ENCODE data around the gene CUX1.
"Not testable (repeated sequence)": the region's sequence is repeated elsewhere in the genome, so short reads cannot be mapped to it uniquely, and the experiment has no call there.

Gene CUX1

DNA sequence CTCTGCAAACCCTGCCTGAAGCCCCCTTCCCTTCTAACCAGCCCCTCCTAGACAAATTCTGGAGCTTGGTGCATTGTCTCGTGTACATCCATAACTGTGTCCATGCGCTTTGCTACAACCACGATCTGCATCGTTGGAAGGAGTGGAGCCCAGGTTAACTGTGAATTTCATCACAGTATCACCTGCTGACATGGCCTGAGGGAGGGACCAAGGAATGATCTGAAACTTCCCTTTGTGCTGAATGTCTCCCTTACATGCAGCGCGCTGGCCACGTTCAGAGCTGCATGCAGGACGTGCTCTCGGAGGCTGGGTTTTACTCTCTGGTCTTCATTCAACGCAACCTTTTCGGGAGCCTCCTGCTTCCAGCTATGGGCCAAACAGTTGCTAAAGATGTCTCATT is 222.3 kb downstream of the CUX1 start:
- no peak for DNase-seq (ENCODE audit: low read depth in 1 of 2, low spot score in 1 of 2)

DNA sequence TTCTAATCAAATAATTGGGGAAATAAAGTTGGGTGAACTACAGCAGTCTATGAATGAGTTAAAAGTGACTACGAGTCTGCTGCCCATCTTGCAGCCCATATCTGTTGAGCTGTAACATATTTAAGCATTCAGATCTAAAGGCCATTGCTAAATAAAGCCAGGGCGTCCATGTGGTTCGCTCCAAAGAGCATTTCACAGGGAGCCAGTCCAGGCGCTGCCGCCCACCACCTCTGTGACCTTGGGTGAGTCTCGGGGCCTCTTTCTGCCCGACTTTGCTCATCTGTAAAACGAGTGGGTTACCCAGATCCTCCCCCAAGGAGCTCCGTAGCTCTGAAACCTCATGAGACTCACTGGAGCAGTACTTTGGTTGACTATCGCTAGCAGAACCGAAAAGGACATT is 223.1 kb downstream of the CUX1 start:
- DNase-seq (ENCODE audit: low read depth in 1 of 2, low spot score in 1 of 2): no peak

DNA sequence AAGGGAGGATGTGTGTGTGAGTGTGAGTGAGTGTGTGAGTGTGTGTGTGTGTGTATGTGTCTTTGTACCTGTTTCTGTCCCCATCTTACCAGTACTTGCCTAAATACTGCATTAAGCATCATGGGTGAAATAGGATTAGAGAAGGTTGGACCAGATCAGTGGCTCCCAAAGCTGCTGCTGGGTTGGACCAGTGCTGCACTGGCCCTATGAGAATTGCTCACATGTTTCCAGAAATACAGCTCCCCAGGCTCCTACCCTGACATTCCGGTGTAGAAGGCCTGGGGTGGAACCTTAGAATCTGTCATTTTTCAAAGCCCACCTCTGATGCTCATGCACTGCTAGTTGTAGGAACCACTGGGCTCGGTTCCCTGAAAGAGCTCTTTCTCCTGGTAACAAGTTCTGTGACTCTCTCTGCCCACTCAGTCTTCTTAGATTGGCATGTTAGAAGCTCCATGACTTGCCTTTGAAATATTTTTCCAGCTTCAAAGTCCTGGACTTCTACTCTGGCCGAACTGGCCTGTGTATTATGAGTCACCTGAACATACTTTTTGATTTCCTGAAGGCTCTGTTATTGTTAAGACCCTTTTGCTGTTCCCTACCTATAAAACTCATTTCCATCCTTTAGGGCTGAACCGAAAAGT is 224.7 kb downstream of the CUX1 start:
- no peak for DNase-seq (ENCODE audit: low read depth in 1 of 2, low spot score in 1 of 2)

DNA sequence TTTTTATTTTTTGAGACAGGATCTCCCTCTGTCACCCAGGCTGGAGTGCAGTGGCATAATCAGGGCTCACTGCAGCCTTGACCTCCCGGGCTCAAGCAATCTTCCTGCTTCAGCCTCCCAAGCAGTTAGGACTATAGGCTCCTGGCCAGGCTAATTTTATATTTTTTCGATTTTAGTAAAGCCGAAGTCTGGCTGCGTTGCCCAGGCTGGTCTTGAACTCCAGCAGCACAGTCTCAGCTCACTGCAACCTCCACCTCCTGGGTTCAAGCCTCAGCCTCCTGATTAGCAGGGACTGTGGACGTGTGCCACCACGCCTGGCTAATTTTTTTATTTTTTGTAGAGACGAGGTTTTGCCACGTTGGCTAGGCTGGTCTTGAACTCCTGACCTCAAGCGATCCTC is 225.4 kb downstream of the CUX1 start:
- DNase-seq (ENCODE audit: low read depth in 1 of 2, low spot score in 1 of 2): not testable (repeated sequence)

DNA sequence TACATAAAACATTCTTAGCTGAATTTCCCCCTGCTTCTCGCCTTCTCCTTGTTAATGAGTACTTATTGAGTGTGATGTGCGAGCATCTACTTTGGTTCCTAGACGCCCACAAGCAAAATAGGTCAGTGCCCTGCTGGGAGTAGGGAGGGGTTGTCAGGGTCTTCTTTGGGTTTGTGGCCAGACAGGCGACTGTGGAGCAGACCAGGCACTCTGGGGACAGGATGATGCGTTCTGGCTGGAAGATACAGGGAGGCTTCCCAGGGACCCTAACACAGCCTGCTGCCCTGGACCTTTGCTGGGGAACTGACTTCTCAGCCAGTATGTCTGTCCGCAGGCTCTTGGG is 227.2 kb downstream of the CUX1 start:
- no peak for DNase-seq (ENCODE audit: low read depth in 1 of 2, low spot score in 1 of 2)

DNA sequence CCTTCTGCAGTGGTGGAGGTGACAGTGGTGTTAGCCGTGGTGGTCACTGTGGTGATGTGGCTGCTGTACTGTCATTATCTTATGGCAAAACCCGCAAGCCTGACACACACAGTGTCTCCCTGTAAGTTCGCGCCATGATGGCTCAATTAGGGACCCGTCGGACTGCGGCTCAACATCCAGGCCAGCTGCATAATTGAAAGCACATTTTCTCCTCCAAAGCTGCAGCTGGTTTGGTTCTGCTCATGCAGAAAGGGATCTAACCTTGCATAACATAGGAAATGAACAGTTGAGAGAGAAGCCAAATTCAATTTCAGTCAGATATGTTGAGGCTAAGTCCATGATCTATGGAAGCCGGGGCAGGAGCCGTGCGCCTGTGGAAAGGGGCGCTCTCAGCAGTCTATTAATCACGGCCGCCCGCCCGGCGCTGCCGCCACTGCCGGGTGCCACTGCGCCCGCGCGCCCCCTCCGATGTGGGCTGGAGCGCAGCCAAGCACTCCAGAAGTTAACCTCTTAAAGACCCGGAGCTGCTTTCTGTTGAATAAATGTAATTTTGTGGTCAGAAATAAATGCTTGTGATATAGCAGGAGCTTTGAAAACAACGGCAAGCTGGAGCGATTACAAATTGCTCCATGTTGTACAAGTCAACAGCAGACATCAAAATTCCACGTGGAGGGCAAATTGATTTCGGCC is 227.7 kb downstream of the CUX1 start:
- DNase-seq (ENCODE audit: low read depth in 1 of 2, low spot score in 1 of 2): no peak

DNA sequence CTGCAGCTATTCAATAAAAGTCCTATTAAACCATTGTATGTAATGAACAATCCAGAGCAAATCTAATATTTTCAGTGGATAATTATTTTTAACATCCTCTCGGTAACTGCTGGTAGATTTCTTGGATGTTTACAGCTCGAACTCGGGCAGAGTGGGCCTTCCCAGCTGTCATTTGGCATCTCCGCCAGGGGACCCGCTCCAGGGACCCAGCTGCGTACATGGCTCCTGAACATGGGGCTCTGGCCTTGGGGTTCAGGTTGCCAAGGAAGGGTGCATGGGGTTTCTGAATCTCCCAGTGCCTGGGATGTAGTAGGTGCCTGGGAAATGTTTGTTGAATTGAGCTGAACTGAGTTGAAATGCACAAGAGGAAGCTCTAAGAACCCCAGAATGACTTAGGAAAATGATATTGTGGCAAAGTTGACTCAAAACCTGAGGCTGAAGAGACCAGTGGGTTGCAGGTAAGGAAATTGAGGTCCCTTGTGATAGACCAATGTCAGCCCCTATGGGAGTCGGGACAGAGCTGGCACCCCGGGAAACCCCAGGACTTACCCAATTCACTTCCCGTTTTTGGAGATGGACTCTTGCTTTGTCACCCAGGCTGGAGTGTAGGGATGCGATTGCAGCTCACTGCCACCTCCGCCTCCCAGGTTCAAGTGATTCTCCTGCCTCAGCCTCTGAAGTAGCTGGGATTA is 228.4 kb downstream of the CUX1 start:
- DNase-seq (ENCODE audit: low read depth in 1 of 2, low spot score in 1 of 2): no peak

DNA sequence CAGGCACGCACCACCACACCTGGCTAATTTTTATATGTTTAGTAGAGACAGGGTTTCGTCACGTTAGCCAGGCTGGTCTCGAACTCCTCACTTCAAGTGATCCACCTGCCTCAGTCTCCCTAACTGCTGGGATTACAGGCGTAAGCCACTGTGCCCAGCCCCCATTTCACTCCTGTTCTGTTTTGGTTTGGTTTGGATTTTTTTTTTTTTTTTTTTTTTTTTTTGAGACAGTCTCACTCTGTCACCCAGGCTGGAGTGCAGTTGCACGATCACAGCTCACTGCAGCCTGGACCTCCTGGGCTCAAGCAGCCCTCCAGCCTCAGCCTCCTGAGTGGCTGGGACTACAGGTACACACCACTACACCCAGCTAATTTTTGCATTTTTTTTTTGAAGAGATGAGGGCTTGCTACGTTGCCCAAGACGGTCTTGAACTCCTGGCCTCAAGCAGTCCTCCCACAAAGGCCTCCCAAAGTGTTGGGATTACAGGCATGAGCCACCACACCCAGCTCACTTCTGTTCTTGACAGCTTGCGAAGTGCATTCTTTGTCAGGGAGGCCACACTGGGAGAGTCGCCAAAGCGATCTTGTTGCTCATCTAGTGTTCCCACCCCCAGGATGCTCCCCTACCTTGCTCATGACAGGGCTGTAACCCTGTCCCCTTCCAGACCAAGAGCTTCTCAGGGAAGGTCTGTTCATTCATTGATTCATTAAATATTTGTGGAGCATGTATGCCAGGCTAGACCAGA is 229.1 kb downstream of the CUX1 start:
- no peak for DNase-seq (ENCODE audit: low read depth in 1 of 2, low spot score in 1 of 2)

DNA sequence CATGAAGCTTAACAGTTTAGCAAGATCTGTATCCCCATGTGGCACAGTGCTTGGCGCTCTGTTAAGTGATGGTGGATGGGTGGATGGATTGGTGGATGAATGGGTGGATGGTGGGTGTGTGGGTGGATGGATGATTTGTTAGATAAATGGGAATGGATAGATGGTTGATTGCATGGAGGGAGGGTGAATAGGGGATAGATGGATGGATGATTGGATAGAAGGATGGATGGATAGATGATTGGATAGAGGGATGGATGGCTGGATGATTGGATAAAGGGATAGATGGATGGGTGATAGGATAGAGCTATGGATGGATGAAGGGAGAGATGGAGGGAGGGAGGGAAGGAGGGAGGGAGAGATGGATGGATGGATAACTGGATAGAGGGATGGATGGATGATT is 229.7 kb downstream of the CUX1 start:
- DNase-seq (ENCODE audit: low read depth in 1 of 2, low spot score in 1 of 2): no peak

DNA sequence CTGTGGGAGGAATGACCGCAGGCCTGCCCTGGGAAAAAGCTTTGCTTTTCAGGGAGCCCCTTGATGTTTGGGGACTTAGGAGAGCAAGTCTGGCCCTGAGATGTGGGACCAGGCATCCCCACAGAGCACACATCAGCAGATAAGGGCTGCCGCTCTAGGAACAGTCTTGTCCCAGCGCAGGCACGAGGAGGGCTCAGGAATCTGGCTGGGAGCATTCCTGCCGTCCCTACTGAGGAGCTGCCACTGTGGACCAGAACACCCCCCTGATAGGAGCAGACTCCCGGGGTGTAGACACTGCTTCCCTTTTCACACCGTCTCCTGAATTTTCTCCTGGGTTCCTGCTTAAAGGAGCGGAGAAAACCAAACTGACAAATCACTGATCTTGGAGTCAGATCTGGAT is 232.3 kb downstream of the CUX1 start:
- no peak for DNase-seq (ENCODE audit: low read depth in 1 of 2, low spot score in 1 of 2)

DNA sequence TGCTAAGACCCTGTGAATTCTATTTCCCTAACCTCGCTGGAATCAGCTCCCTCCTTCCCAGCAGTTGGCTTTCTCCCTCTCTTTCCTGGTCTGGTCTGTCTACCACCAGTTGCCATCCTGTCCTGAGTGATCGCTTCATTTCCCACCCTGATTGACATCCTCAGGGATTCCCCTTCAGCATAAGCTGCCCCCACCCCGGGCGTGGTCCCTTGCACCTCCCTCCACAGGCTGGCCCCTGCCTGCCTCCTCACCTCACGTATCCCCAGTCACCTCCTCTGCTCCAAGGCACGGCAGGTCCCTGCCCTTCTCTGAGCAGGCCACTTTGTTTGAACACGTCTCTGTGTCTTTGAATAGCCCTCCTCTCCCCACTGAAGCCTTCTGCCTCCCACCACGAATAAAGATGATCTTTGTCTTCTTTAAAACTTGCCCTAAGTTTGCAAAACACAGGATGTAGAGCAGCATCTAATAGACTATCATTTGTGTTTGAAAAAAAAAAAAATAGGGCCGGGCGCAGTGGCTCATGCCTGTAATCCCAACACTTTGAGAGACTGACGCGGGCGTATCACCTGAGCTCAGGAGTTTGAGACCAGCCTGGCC is 233.5 kb downstream of the CUX1 start:
- DNase-seq (ENCODE audit: low read depth in 1 of 2, low spot score in 1 of 2): no peak

DNA sequence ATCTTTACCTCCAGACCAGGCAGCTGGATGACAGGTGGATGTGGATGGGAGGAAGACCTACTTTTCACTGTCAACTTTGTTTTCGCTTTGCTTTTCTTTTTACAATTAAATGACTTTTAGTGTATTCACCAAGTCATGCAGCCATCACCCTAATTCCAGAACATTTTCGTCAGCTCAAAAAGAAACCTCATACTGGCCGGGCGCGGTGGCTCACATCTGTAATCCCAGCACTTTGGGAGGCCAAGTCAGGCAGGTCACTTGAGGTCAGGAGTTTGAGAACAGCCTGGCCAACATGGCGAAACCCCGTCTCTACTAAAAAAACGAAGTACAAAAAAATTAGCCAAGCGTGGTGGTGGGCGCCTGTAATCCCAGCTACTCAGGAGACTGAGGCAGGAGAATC is 234.3 kb downstream of the CUX1 start:
- not testable (repeated sequence) for DNase-seq (ENCODE audit: low read depth in 1 of 2, low spot score in 1 of 2)

DNA sequence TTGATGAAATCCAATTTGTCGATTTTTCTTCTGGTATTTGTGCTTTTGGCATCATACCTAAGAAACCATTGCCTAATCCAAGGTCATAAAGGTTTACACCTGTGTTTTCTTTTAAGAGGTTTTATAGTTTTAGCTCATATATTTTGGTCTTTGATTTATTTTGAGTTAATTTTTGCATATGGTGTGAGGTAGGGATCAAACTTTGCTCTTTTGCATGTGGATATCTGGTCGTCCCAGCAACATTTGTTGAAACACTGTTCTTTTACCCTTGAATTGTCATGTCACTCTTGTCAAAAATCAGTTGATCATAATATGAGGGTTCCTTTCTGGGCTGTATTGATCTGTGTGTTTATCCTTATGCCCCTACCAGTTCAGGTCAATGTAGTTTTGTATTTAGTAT is 236.7 kb downstream of the CUX1 start:
- DNase-seq (ENCODE audit: low read depth in 1 of 2, low spot score in 1 of 2): no peak

DNA sequence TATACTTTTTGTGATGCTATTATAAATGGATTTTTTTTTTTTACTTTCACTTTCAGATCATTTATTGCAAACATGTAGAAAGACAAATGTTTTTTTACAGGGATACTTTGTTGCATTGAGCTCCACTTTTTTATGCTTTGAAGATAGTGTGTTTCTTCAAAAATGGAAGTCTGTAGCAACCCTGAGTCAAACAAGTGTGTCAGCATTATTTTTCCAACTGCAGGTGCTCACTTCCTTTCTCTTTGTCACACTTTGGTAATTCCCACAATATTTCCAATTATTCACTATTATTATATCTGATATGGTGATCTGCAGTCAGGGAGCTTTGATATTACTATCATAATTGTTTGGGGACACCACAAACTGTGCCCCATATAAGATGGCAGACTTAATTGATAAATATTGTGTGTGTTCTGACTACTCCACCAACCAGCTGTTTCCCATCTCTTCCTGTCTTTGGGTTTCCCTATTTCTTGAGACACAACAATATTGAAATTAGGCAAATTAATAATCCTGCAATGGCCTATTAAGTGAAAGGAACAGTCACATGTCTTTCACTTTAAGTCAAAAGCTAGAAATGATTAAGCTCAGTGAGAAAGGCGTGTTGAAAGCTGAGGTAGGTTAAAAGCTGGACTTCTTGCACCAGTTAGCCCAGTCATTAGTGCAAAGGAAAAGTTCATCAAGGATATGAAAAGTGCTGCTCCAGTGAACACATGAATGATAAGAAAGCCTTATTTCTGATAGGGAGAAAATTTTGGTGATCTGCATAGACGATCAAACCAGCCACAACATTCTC is 238.0 kb downstream of the CUX1 start:
- DNase-seq (ENCODE audit: low read depth in 1 of 2, low spot score in 1 of 2): no peak

DNA sequence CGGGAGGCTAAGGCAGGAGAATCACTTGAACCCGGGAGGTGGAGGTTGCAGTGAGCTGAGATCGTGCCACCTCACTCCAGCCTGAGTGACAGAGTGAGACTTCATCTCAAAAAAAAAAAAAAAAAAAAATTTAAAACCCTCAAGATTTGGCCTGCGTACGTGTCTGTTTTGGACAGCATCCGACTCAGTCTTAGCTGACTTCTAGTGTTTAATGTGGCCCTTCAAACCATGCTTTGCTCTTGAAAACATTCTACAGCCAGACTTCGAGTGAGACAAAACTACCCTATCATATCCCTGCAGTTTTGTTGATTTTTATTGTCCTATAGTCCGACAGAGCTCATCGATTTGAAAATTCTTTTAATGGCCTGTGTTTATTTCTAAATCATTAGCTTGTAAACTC is 242.1 kb downstream of the CUX1 start:
- DNase-seq (ENCODE audit: low read depth in 1 of 2, low spot score in 1 of 2): no peak

DNA sequence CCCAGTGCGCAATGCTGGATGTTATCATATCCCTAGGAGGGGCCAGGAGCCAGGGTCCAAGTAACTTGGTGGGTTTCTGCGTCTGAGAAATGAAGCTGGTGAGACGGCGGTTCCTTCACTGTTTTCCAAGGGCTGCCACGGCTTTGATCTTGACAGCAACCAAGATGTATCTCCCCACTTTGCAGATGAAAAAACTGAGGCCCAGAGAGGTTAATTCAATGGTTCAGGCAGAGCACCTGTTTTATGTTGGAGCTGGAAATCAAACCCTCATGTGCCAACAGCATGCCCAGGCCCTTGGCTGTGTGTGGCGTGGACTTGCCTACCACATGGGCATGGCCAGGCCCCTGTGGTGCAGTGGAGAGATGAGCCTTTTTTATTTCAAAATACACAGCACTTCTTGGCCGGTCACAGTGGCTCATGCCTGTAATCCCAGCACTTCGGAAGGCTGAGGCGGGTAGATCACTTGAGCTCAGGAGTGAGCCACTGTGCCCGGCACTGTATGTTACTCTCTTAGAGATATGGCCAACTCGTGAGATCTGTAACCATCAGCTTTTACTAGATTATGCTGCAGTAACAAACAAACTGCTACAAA is 244.0 kb downstream of the CUX1 start:
- DNase-seq (ENCODE audit: low read depth in 1 of 2, low spot score in 1 of 2): no peak

DNA sequence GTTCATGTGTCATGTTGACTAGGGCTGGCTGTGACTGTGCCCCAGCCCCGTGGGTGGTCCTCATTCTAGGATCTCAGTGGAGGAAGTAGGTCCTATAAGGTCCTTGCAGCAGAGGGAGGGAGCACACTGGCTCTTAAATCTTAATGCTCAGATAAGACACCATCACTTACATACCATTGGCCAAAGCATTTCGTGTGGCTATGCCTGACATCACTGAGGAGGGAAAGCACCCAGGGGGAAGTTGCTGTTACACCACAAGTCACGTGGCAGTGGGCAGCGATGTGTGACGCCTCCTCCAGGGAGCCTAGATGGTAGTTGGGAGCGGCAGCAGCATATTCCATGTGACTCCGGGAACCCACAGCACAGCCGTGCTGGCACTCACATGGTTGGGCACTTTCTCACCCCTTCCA is 244.6 kb downstream of the CUX1 start:
- no peak for DNase-seq (ENCODE audit: low read depth in 1 of 2, low spot score in 1 of 2)

DNA sequence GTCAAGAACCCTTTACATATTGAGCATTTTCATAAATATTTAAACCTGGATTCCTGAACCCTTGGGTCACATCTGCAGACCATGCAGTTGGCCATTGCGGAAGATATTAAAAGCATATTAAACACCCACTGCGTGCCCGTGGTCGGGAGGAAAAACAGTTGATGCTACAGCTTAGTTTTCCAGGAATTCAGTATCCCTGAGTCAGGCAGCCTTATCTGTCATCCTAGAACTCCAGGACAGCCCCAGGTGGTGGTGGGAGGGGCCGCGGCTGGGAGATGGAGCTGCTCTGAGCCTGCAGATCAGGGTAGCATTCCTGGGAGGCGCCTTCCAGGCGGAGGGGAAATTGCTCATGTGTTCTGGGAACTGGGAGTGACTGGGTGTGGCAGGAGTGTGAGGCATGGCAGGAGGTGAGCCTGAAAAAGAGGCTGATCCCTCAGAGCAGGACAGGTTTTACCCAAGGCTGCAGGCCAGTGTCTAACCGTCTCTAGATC is 246.3 kb downstream of the CUX1 start:
- no peak for DNase-seq (ENCODE audit: low read depth in 1 of 2, low spot score in 1 of 2)

DNA sequence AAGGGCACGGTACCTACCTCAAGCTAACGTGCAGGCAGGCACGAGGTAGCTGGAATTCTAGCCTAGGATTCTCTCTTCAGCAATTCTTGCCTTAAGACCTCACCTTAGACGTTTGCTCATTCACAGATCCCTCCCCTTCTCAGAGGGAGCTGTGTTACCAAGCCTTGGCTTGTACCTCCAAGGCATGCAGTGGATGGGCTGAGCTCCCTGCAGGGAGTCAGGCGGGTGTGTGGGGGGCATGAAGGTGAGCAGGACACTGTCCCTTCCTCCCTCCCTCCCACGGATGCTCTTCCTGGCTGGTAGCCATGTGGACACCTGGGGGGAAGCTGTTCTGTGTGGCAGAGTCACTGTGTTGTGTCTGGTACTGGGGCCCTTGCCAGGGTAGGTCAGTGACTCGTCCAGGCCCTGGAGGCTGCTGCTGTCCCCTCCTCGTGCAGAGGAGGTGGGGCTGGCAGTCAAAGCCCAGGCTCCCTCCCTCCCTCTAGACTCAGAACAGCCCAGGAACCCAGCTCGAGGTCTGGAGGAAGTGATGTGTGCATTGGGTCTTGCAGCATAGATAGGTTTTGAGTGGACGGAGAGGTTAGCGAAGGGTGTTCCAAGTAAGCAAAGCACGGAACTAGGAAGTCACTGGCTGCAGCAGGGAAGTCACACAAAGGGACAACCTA is 247.1 kb downstream of the CUX1 start:
- DNase-seq (ENCODE audit: low read depth in 1 of 2, low spot score in 1 of 2): no peak

DNA sequence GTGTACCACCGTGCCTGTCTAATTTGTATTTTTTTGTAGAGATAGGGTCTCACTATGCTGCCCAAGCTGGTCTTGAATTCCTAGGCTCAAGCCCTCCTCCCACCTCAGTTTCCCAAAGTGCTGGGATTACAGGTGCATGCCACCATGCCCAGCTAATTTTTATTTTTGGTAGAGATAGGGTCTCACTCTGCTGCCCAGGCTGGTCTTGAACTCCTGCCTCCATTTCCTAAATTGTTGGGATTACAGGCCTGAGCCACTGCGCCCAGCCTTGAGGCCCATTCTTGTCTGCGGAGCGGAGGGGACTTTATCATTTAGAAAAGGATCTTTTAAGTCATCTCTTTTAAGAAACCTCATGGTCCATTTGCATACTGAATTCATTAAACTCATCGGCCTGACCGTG is 247.8 kb downstream of the CUX1 start:
- no peak for DNase-seq (ENCODE audit: low read depth in 1 of 2, low spot score in 1 of 2)

Data from stimulated activated CD4-positive, alpha-beta T cell treated with anti-CD3 and anti-CD28 coated beads, Interleukin-15, amount 100 ng/mL, for 1 hour (primary cell).